MM.1S (cell line): Measurements from ENCODE around the gene PASD1.

Experiments
- EZH2 ChIP-seq: fragments of 300-600 bp; sonication (generic); optimal IDR thresholded peaks from 2 replicates; pipeline ENCODE3; 2017; ENCODE audit warnings: low read depth, mild to moderate bottlenecking, antibody characterized with exemption, low read length, mixed read lengths
- TF ChIP-seq, protein P1 (sequence below): fragments of 300-600 bp; sonication (generic); IDR thresholded peaks from 2 replicates; pipeline ENCODE4 v1.5.1; 2016; ENCODE audit warnings: antibody characterized with exemption, low read length, mixed read lengths

DNA sequence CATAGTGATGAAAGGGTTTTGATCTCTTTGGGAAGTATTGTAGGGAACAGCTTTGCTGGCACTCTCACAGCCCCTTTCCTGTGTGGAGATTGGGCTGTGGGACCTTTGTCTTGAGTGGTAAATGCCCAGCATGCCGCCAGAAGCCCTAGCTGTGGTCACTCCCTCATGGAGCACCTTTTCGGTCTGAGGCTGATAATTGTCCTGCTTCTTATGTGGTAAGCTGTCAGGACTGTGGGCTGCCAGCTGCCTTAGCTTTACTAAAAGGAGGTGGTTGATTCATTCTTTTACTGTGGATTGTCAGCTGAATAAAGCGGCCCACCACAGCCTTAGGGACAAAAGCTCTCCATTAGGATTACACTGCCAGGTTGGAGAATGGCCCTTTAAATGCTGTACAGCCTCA is 7.1 kb downstream of the PASD1 start:
- TF ChIP-seq, protein P1, sequence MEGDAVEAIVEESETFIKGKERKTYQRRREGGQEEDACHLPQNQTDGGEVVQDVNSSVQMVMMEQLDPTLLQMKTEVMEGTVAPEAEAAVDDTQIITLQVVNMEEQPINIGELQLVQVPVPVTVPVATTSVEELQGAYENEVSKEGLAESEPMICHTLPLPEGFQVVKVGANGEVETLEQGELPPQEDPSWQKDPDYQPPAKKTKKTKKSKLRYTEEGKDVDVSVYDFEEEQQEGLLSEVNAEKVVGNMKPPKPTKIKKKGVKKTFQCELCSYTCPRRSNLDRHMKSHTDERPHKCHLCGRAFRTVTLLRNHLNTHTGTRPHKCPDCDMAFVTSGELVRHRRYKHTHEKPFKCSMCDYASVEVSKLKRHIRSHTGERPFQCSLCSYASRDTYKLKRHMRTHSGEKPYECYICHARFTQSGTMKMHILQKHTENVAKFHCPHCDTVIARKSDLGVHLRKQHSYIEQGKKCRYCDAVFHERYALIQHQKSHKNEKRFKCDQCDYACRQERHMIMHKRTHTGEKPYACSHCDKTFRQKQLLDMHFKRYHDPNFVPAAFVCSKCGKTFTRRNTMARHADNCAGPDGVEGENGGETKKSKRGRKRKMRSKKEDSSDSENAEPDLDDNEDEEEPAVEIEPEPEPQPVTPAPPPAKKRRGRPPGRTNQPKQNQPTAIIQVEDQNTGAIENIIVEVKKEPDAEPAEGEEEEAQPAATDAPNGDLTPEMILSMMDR: no peak
- no peak for TF ChIP-seq EZH2
